H1 (cell line): ENCODE measurements around the gene SIN3B. TPM values are rescaled to one million over a fixed set of nuclear protein-coding genes. Genes with fewer than 3 reads are reported as not detected.

Experiments
- CTCF ChIA-PET: fragments of 300-600 bp; sonication (Branson Sonifier 250); formaldehyde crosslinking; loops from one replicate; lab custom pipeline; 2021; ENCODE audit not compliant: partially characterized antibody; lab: Charles Lee
- POLR2A ChIA-PET: fragments of 300-600 bp; sonication (Branson Sonifier 250); formaldehyde crosslinking; loops from one replicate; lab custom pipeline; 2021; ENCODE audit warnings: inconsistent platforms; ENCODE audit not compliant: partially characterized antibody; lab: Charles Lee
- DNase-seq, 2 experiments: peaks; one replicate each; pipeline versions ENCODE4 v3.0.0 to v3.0.0-alpha.2; 2010 to 2022; ENCODE audit warnings: low spot score in 2 of 2, low read depth in 1 of 2, mixed read lengths in 1 of 2
- FAIRE-seq: peaks from 2 replicates; lab custom pipeline; 2011; peaks lifted over from hg19 to GRCh38; lab: Jason Lieb, UNC
- H2AFZ ChIP-seq: 2 replicates; pipeline ENCODE4 v1.8.1; 2012; ENCODE audit warnings: low read length, inconsistent platforms
- H2AK5ac ChIP-seq: 2 replicates; pipeline ENCODE4 v1.6.1; 2013; ENCODE audit warnings: low read depth, low read length
- H2BK120ac ChIP-seq: replicated peaks from 2 replicates; pipeline ENCODE3; 2013; ENCODE audit warnings: low read depth, low read length, inconsistent platforms
- H2BK12ac ChIP-seq: 2 replicates; pipeline ENCODE4 v1.6.1; 2013; ENCODE audit warnings: low read depth, low read length
- H2BK15ac ChIP-seq: 2 replicates; pipeline ENCODE4 v1.6.1; 2013; ENCODE audit warnings: low read length
- H2BK20ac ChIP-seq: 2 replicates; pipeline ENCODE4 v1.6.1; 2013; ENCODE audit warnings: low read length
- H2BK5ac ChIP-seq: 2 replicates; pipeline ENCODE4 v1.6.1; 2013; ENCODE audit warnings: low read depth, low read length
- H3K14ac ChIP-seq: 2 replicates; pipeline ENCODE4 v1.6.1; 2013; ENCODE audit warnings: inconsistent platforms; ENCODE audit not compliant: insufficient read length
- H3K18ac ChIP-seq: 2 replicates; pipeline ENCODE4 v1.6.1; 2013; ENCODE audit warnings: low read length; ENCODE audit errors: extremely low read depth
- H3K23ac ChIP-seq: 2 replicates; pipeline ENCODE4 v1.6.1; 2013; ENCODE audit warnings: inconsistent platforms; ENCODE audit not compliant: insufficient read length
- H3K23me2 ChIP-seq: 2 replicates; pipeline ENCODE4 v1.6.1; 2013; ENCODE audit warnings: low read depth, low read length
- H3K27ac ChIP-seq: 2 replicates; pipeline ENCODE4 v1.6.1; 2011; ENCODE audit warnings: low read depth, low read length, inconsistent platforms
- H3K27me3 ChIP-seq, 4 experiments: replicated peaks in 1 of 4; 1 replicate in 1 of 4; 2 replicates in 3 of 4; pipeline versions ENCODE4 v1.6.1 to v1.8.1; 2011 to 2013; ENCODE audit warnings: low read length in 3 of 4, mild to moderate bottlenecking in 3 of 4, inconsistent platforms in 2 of 4, mixed read lengths in 2 of 4, moderate library complexity in 1 of 4; ENCODE audit not compliant: control insufficient read depth in 3 of 4, insufficient read depth in 3 of 4; ENCODE audit errors: extremely low read depth in 1 of 4
- H3K36me3 ChIP-seq, 4 experiments: 2 replicates each; pipeline versions ENCODE4 v1.6.1 to v1.8.1; 2011 to 2013; ENCODE audit warnings: mild to moderate bottlenecking in 4 of 4, low read length in 3 of 4, moderate library complexity in 2 of 4, control low read depth in 1 of 4, inconsistent platforms in 1 of 4; ENCODE audit not compliant: insufficient read depth in 4 of 4, control insufficient read depth in 2 of 4
- H3K4ac ChIP-seq: replicated peaks from 2 replicates; pipeline ENCODE3; 2013; ENCODE audit warnings: low read length, low read depth, mixed read lengths, inconsistent platforms; ENCODE audit not compliant: insufficient read length
- H3K4me1 ChIP-seq, 4 experiments: replicated peaks in 1 of 4; 1 replicate in 1 of 4; 2 replicates in 3 of 4; pipeline versions ENCODE4 v1.6.1 to v1.8.1; 2011 to 2013; ENCODE audit warnings: low read length in 3 of 4, inconsistent platforms in 2 of 4, mixed read lengths in 1 of 4; ENCODE audit not compliant: insufficient read depth in 4 of 4, control insufficient read depth in 3 of 4
- H3K4me2 ChIP-seq, 2 experiments: 2 replicates each; pipeline versions ENCODE4 v1.6.1 to v1.8.1; 2011 to 2013; ENCODE audit warnings: low read depth in 2 of 2, low read length in 2 of 2, control low read depth in 1 of 2, inconsistent platforms in 1 of 2, mild to moderate bottlenecking in 1 of 2; ENCODE audit not compliant: insufficient read depth in 1 of 2
- H3K4me3 ChIP-seq, 4 experiments: fragments of 200-600, 300-600 bp in 1 of 4; sonication (generic), shearing (Covaris generic), sonication (Bioruptor Twin) in 1 of 4; 2 replicates each; pipeline versions ENCODE4 v1.5.1 to v1.8.1; 2011 to 2016; ENCODE audit warnings: low read length in 4 of 4, low read depth in 3 of 4, control low read depth in 2 of 4, inconsistent platforms in 2 of 4, mild to moderate bottlenecking in 2 of 4, mixed read lengths in 1 of 4, moderate library complexity in 1 of 4; ENCODE audit not compliant: insufficient read depth in 2 of 4; ENCODE audit errors: extremely low read depth in 1 of 4
- H3K56ac ChIP-seq: replicated peaks from 2 replicates; pipeline ENCODE3; 2013; ENCODE audit warnings: low read depth, mild to moderate bottlenecking, mixed read lengths, low read length, inconsistent platforms; ENCODE audit not compliant: insufficient read length
- H3K79me1 ChIP-seq: 2 replicates; pipeline ENCODE4 v1.6.1; 2013; ENCODE audit warnings: low read depth, low read length, control low read depth
- H3K79me2 ChIP-seq, 2 experiments: 2 replicates each; pipeline versions ENCODE4 v1.6.1 to v1.8.1; 2012 to 2013; ENCODE audit warnings: low read length in 2 of 2, mild to moderate bottlenecking in 2 of 2, inconsistent platforms in 1 of 2; ENCODE audit not compliant: insufficient read depth in 2 of 2, control insufficient read depth in 1 of 2
- H3K9ac ChIP-seq, 4 experiments: replicated peaks in 1 of 4; 1 replicate in 1 of 4; 2 replicates in 3 of 4; pipeline versions ENCODE4 v1.6.1 to v1.8.1; 2011 to 2013; ENCODE audit warnings: low read depth in 3 of 4, low read length in 3 of 4, control low read depth in 2 of 4, mild to moderate bottlenecking in 2 of 4, moderate library complexity in 2 of 4, inconsistent platforms in 1 of 4; ENCODE audit errors: extremely low read depth in 1 of 4
- H3K9me3 ChIP-seq, 2 experiments: 2 replicates each; pipeline versions ENCODE4 v1.6.1 to v1.8.1; 2012 to 2013; ENCODE audit warnings: mild to moderate bottlenecking in 2 of 2, moderate library complexity in 2 of 2, control low read depth in 1 of 2, inconsistent platforms in 1 of 2, low read depth in 1 of 2, low read length in 1 of 2, mixed read lengths in 1 of 2; ENCODE audit not compliant: insufficient read depth in 2 of 2
- H4K20me1 ChIP-seq, 2 experiments: replicated peaks in 1 of 2; 2 replicates each; pipeline versions ENCODE3 to v1.8.1; 2011 to 2013; ENCODE audit warnings: inconsistent platforms in 2 of 2, low read length in 2 of 2, mild to moderate bottlenecking in 1 of 2; ENCODE audit not compliant: insufficient read depth in 2 of 2, control insufficient read depth in 1 of 2
- H4K5ac ChIP-seq: 2 replicates; pipeline ENCODE4 v1.6.1; 2013; ENCODE audit warnings: low read length, low read depth, mixed read lengths, inconsistent platforms; ENCODE audit not compliant: insufficient read length
- H4K8ac ChIP-seq: 2 replicates; pipeline ENCODE4 v1.8.0; 2013; ENCODE audit warnings: mild to moderate bottlenecking, moderate library complexity, low read length, inconsistent platforms; ENCODE audit not compliant: insufficient read depth; ENCODE audit errors: extremely low read depth
- H4K91ac ChIP-seq: replicated peaks from 2 replicates; pipeline ENCODE3; 2013; ENCODE audit warnings: low read length, mixed read lengths, inconsistent platforms; ENCODE audit not compliant: insufficient read length
- ASH2L ChIP-seq: fragments of 200-600, 300-600 bp; sonication (generic); IDR thresholded peaks from one replicate; pipeline ENCODE4 v1.7.1; 2017; ENCODE audit warnings: low read length
- ATF3 ChIP-seq: IDR thresholded peaks from 2 replicates; pipeline ENCODE4 v1.6.1; 2011; ENCODE audit warnings: low read depth, mild to moderate bottlenecking, low read length; ENCODE audit not compliant: insufficient read depth
- BCL11A ChIP-seq, 2 experiments: IDR thresholded peaks; one replicate each; pipeline ENCODE4 v1.6.1; 2011; ENCODE audit warnings: low read depth in 2 of 2, low read length in 2 of 2, mild to moderate bottlenecking in 2 of 2
- CTBP2 ChIP-seq: IDR thresholded peaks from 2 replicates; pipeline ENCODE4 v1.7.0; 2011; ENCODE audit warnings: borderline replicate concordance, mild to moderate bottlenecking, moderate library complexity, mixed read lengths, low read length; ENCODE audit not compliant: insufficient read depth, insufficient read length
- E2F6 ChIP-seq: IDR thresholded peaks from 2 replicates; pipeline ENCODE4 v1.6.1; 2012; ENCODE audit warnings: inconsistent platforms
- FOSL1 ChIP-seq: IDR thresholded peaks from 2 replicates; pipeline ENCODE4 v1.6.1; 2011; ENCODE audit warnings: mild to moderate bottlenecking, low read depth, low read length, moderate library complexity; ENCODE audit not compliant: insufficient read depth
- GABPA ChIP-seq: IDR thresholded peaks from 2 replicates; pipeline ENCODE4 v1.6.1; 2011; ENCODE audit warnings: mild to moderate bottlenecking, low read length, moderate library complexity, borderline replicate concordance; ENCODE audit not compliant: insufficient read depth
- HDAC6 ChIP-seq: IDR thresholded peaks from one replicate; pipeline ENCODE4 v1.7.1; 2012; ENCODE audit warnings: low read depth, mild to moderate bottlenecking, inconsistent platforms, low read length, moderate library complexity
- SIN3A ChIP-seq, 2 experiments: IDR thresholded peaks in 1 of 2; conservative IDR thresholded peaks in 1 of 2; 2 replicates each; pipeline ENCODE4 v1.6.1; 2011 to 2012; ENCODE audit warnings: low read length in 2 of 2, improper control_type of control experiment in 1 of 2, low read depth in 1 of 2, mild to moderate bottlenecking in 1 of 2
- SP4 ChIP-seq: IDR thresholded peaks from 2 replicates; pipeline ENCODE4 v1.6.1; 2012; ENCODE audit warnings: low read length, inconsistent platforms
- TEAD4 ChIP-seq: IDR thresholded peaks from 2 replicates; pipeline ENCODE4 v1.6.1; 2012; ENCODE audit warnings: low read depth, low read length, inconsistent platforms, mixed read lengths
- YY1 ChIP-seq: IDR thresholded peaks from 2 replicates; pipeline ENCODE4 v1.6.1; 2011; ENCODE audit warnings: low read depth, mild to moderate bottlenecking, low read length
- ZNF274 ChIP-seq: IDR thresholded peaks from 2 replicates; pipeline ENCODE4 v1.7.0; 2012; ENCODE audit warnings: low read length, borderline replicate concordance; ENCODE audit errors: extremely low read depth
- WGBS, 2 experiments: shearing (Covaris generic) in 1 of 2; methylation state at CpG; one replicate each; pipeline versions ENCODE4 v1.1.6 to v1.1.7; 2013 to 2015; ENCODE audit warnings: low lambda C conversion rate in 2 of 2, mixed read lengths in 2 of 2, inconsistent platforms in 1 of 2, low coverage in 1 of 2, missing lambda C conversion rate in 1 of 2; ENCODE audit not compliant: insufficient replicate concordance in 2 of 2, insufficient coverage in 1 of 2, insufficient read length in 1 of 2; ENCODE audit errors: extremely low coverage in 1 of 2, missing lambda C conversion rate in 1 of 2; 5-methylcytosine and 5-hydroxymethylcytosine counted together
- polyA plus RNA-seq, 7 experiments: library from polyadenylated mRNA; depleted of rRNA in 3 of 7; stranded (reverse) in 5 of 7; unstranded in 2 of 7; fragments of >200 nt in 5 of 7; fragments of 200-250 nt in 2 of 7; gene quantifications; 1 replicate in 5 of 7; 2 replicates in 1 of 7; 4 replicates in 1 of 7; pipeline versions ENCODE4 v1.2.1 to v1.2.3, GENCODE V29; 2011 to 2013; ENCODE audit warnings: missing spikeins in 2 of 7, mixed read lengths in 2 of 7
- total RNA-seq: library from RNA; stranded (reverse); fragmentation: NEBNext Ultra II Directional; extraction: Animal tissue kit (Norgen Biotek cat#: 25700); gene quantifications from 2 replicates; pipeline ENCODE4 v1.2.1, GENCODE V29; 2021

Gene SIN3B
- total and polyA plus RNA-seq, 2 of the 8 experiments (the other 6 are each of a cell fraction or from before 2014, with no cell fraction given): 29.5 to 71.1 TPM

GRCh38 chr19:16782719-16783118 is 46.5 kb upstream of the SIN3B start:
- no peaks in the 10 kb centered on the region; the same call in 1 of the 2 replicates for H3K23me2 ChIP-seq
- POLR2A ChIA-PET: interaction anchor here (0.6 kb wide), 1 partner anchor 48 kb away, joined by 3 read pairs; no protein-coding TSS in a partner anchor
- no peak for TF ChIP-seq HDAC6
- no peak for TF ChIP-seq TEAD4
- no peak for TF ChIP-seq CTBP2
- TF ChIP-seq ZNF274: no peak
- TF ChIP-seq FOSL1: no peak
- no peak for TF ChIP-seq SP4
- no peak for TF ChIP-seq SIN3A (conservative IDR thresholded peaks at IDR 0.05 in 1 of 2, IDR thresholded peaks at IDR 0.05 in 1 of 2; ENCODE audit: low read depth in 1 of 2, low read length in 2 of 2)
- no peak for TF ChIP-seq ASH2L
- TF ChIP-seq ATF3: no peak
- TF ChIP-seq YY1: no peak
- no peak for TF ChIP-seq E2F6
- no peak for TF ChIP-seq BCL11A (IDR thresholded peaks at IDR 0.05; ENCODE audit: low read depth in 2 of 2, low read length in 2 of 2)
- TF ChIP-seq GABPA: no peak

More at GRCh38 chr19:16782719-16783118, 46.5 kb upstream of the SIN3B start:
- Histone ChIP-seq H2BK15ac (no peak overlapping the region), H4K5ac (no peak overlapping the region), H2AK5ac (no peak overlapping the region), H3K23ac (no peak overlapping the region), H3K4me1 (no peaks in the 10 kb centered on the region), H2AFZ (no peak overlapping the region), H3K9ac (no peak overlapping the region), H4K91ac (no peak overlapping the region), H3K56ac (no peak overlapping the region), H3K27ac (no peak overlapping the region), H2BK120ac (no peak overlapping the region), H3K18ac (no peak overlapping the region), H3K79me2 (no peaks in the 10 kb centered on the region), H3K36me3 (no peaks in the 10 kb centered on the region), H3K4ac (no peak overlapping the region), H4K20me1 (no peaks in the 10 kb centered on the region), H2BK12ac (no peak overlapping the region), H3K79me1 (no peaks in the 10 kb centered on the region), H3K4me2 (no peak overlapping the region), H2BK5ac (no peak overlapping the region), H2BK20ac (no peak overlapping the region), H3K4me3 (no peak overlapping the region), H3K14ac (no peak overlapping the region), H3K9me3 (no peaks in the 10 kb centered on the region), H3K27me3 (no peaks in the 10 kb centered on the region), H4K8ac (no peak overlapping the region)
- no peak for FAIRE-seq
- WGBS, 2 experiments: 93% methylated on average over 1 of the region's 1 CpG; no CpG with 5 or more reads in 1 of the 2 experiments
- DNase-seq: no peak
- CTCF ChIA-PET: interaction anchor here (0.6 to 5.6 kb wide), 2 partner anchors 20 to 53 kb away, joined by 4 to 54 read pairs; no protein-coding TSS in a partner anchor
